ENCODE results near the gene EVL.
A peak's percentile ranks its signal among the peaks of the same experiment; 100 is the strongest.
"Not testable (repeated sequence)": the region's sequence is repeated elsewhere in the genome, so short reads cannot be mapped to it uniquely, and the experiment has no call there.

Gene EVL

GRCh38 chr14:100039903-100040302 is 25.3 kb upstream of the EVL start:
- DNase-seq = no peak

DNA sequence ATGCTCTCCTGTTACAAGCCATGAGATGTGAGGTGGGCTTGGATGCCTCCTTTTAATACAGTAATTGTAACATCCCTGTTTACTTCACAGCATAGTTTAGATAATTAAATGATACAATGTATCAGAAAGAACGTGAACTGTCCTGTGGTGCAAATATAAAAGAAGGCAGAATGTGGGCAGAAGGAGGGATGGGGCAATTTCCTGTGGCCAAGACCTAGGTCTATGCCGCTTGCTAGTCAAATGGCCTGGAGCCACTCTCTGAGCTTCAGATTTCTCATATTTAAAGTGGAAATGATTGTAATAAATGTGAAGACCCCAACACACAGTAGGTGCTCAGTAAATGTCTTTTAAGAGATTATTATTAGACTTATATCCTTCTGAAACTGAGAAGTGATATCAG is 24.0 kb upstream of the EVL start:
- DNase-seq = peak; percentile 62

- DNase-seq = no peak
Measured at GRCh38 chr14:100042286-100042685, 22.9 kb upstream of the EVL start.

DNA sequence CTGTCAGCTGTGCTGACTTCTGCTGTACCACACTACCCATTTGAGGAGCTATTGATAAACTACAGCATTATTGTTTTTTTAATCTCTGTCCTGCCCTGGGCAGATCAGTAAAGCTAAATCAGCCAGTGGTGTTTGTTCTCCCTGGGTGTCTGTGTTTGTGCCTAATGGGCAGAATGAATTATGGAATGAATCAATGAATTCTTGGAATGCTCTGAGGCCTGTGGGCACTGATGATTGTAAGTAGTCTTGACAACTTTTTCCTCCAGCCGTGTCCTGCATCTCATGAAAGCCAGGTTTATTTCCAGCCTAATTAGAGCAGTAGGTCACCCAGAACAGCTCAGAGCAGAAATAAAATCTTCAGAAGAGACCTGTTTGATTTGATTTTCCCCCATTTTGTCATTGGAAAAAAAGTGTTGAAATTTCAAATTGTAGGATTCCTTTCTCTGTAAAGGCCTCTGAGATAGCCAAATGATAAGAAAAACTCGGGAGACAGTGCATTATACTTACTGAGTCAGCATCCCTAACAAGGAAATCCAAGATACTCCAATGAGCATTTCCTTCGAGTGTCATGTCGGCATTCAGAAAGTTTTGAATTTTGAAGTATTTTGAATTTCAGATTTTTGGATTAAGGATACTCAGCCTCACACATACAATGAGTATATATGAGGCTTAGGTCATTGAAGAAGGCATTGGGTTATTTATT is 19.4 kb upstream of the EVL start:
- DNase-seq = no peak

- DNase-seq = no peak
Measured at GRCh38 chr14:100047600-100047999, 17.6 kb upstream of the EVL start.

DNA sequence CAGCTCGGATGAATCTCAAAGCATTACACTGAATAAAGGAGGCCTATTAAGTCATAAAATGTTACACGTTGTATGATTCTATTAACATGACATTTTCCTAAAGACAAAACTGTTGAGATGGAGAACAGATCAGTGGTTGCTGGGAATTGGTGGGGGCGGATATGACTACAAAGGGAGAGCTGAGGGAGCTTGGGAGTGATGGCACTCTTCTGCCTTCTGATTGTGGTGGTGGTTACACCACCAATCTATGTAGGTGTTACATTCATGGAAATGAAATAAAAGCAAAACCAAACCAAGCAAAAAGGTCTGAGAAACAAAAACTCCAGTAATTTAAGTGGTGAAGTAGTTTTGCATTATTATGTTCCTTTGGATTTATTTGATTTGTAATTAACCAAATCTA is 16.4 kb upstream of the EVL start:
- DNase-seq = no peak

GRCh38 chr14:100049220-100049619 is 16.0 kb upstream of the EVL start:
- no peak for DNase-seq

DNA sequence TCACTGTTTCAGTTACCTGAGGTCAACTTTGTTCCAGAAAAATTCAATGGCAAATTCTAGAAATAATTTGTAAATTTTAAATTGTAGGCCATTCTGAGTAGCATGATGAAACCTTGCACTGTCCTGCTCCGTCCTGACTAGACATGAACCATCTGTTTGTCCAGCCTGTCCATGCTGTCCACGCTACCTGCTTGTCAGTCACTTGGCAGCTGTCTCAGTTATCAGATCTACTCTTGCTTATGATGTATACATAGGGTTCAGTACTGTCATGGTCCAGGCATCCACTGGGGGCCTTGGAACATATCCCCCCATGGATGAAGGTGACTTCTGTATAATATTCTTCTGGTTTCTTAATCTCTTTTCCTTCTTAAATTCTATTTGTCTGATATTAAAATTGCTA is 14.1 kb upstream of the EVL start:
- no peak for DNase-seq

GRCh38 chr14:100051543-100051942 is 13.7 kb upstream of the EVL start:
- no peak for DNase-seq

- no peak for DNase-seq
Measured at GRCh38 chr14:100052819-100053218, 12.4 kb upstream of the EVL start.

DNA sequence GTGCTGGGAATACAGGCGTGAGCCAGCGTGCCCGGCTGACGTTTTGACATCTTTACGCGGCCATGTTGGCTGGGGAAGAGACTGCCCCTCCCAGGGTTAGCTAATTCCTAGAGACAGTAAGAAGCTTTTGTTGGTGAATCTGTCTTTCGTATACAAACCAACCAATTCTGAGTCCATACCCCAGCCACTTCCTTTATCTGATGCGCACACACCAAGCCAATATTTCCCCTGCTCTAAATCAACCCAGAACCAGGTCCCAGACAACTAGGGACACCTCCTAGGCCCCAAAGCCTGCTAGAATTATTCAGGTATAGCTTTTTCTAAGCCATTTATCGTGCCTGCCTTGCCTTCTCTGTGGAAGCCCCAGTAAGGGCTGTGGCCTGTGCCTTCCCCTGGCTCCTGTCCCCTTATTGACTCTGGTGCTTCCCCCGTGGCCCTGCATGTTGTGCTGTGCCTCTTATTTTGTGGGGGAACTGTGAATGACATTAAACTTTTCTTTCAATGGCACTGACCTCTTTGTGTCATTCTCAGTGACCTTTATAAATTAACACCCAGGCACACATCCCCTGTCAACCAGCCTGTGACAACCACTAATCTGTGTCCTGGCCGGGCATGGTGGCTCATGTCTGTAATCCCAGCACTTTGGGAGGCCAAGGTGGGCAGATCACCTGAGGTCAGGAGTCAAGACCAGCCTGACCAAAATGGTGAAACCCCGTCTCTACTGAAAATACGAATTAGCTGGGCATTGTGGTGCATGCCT is 10.7 kb upstream of the EVL start:
- DNase-seq = peak; percentile 79

GRCh38 chr14:100056431-100056830 is 8.8 kb upstream of the EVL start:
- no peak for DNase-seq

DNA sequence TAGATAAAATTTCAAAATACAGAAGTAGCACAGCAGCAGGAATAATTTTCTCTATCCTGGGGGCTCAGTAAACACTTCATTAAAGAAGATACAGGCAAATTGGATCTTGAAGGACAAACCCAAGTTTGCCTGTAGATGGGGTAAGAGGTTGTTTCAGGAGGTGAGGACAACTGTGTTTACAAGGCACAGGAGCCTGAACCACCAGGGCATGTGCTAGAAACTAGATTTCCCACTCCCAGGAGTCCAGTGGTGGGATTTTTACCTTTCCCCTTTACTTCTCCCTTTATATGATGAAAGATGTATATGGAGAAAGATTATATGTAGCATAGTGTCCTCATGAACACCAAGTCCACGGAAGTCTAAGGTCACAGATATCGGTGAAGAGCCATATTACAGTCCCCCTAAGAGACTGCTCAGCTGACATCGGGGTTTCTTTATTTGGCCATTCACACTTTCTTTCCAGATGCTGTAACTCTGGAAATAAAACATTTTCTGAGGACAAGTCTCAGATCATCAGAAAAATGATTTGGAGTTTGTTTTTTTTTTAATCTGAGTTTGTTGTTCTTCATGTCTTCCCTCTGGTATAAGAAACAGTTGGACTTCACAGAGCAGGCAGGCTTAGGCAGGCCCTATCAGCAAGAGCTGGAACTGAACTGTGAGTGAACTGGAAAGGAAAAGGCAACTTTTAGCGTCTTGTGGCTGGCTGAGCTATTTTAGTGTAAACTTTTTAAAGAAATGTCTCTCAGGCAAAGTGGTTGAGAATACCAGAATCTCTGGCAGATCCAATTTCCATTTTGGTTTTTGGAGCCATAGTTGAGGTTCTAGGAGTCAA is 8.0 kb upstream of the EVL start:
- DNase-seq = peak; percentile 84

DNA sequence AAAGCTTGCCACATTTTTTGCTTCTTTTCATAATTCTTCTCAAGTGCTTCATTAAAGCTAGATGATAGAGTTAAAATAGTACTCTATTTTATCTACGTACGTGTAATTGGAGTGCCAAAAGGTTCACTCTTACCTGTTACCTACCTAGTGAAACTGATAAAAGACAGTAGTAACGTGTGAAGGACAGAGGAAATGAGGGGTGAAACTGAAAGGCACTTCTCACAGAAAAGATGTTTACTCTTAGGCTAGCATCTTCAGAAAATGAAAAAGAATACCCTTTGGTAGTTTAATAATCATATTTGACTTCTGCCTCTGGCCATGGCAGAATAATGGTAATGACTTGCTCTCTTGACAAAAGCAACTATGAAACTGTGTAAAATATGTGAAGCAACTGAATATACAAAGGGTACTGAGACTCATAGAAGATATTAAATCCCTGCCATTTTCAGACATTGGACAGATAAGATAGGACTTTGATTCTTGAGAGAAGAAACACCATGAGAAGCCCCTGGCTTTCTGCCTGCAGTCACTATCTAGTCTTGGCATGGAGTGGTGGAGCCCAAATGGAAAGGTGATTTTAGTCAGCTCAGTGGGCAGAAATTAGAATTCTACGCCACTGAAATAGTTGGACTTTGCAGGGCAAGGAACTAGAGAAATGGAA is 6.3 kb upstream of the EVL start:
- DNase-seq = peak; percentile 35

GRCh38 chr14:100059438-100059781 is 5.8 kb upstream of the EVL start:
- no peak for DNase-seq

GRCh38 chr14:100060760-100061159 is 4.5 kb upstream of the EVL start:
- DNase-seq = no peak

GRCh38 chr14:100062590-100062989 is 2.6 kb upstream of the EVL start:
- no peak for DNase-seq

- no peak for DNase-seq
Measured at GRCh38 chr14:100063314-100063941, 1.8 kb upstream of the EVL start.

- not testable (repeated sequence) for DNase-seq
Measured at GRCh38 chr14:100064335-100065092, 708 bp upstream of the EVL start.

- DNase-seq = peak; percentile 92
Measured at GRCh38 chr14:100065942-100066574, 836 bp downstream of the EVL start.

GRCh38 chr14:100066962-100067361 is 1.7 kb downstream of the EVL start:
- no peak for DNase-seq

DNA sequence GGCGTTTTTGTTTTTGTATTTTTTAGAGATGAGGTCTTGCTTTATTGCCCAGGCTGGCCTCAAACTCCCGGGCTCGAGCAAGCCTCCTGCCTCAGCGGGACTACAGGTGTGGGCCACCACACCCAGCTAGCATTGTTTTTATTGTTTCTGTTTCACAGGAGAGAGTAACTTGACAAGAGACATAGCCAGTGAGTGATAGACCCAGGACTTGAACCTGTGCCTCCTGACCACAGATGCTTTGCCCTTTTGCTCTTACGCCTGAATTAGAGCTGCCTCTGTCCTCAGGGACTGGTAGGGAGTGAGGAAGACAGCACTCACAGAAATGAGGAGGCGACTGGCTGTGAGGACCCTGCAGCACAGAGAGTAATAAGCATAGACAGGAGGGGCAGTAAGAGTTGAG is 2.3 kb downstream of the EVL start:
- no peak for DNase-seq
